Hepatocyte (in vitro differentiated cells): ENCODE measurements around the gene MTA1.

ENCODE experiments used
- EZH2 ChIP-seq: fragments of 200-600 bp; sonication (generic); IDR thresholded peaks from 2 replicates; pipeline ENCODE4 v1.6.1; 2016; ENCODE audit warnings: antibody characterized with exemption, mild to moderate bottlenecking, borderline replicate concordance
- TF ChIP-seq, protein P1 (sequence below): fragments of 200-600 bp; sonication (generic); IDR thresholded peaks from 2 replicates; pipeline ENCODE4 v1.5.1; 2016; ENCODE audit warnings: antibody characterized with exemption, mild to moderate bottlenecking; ENCODE audit not compliant: poor library complexity

DNA sequence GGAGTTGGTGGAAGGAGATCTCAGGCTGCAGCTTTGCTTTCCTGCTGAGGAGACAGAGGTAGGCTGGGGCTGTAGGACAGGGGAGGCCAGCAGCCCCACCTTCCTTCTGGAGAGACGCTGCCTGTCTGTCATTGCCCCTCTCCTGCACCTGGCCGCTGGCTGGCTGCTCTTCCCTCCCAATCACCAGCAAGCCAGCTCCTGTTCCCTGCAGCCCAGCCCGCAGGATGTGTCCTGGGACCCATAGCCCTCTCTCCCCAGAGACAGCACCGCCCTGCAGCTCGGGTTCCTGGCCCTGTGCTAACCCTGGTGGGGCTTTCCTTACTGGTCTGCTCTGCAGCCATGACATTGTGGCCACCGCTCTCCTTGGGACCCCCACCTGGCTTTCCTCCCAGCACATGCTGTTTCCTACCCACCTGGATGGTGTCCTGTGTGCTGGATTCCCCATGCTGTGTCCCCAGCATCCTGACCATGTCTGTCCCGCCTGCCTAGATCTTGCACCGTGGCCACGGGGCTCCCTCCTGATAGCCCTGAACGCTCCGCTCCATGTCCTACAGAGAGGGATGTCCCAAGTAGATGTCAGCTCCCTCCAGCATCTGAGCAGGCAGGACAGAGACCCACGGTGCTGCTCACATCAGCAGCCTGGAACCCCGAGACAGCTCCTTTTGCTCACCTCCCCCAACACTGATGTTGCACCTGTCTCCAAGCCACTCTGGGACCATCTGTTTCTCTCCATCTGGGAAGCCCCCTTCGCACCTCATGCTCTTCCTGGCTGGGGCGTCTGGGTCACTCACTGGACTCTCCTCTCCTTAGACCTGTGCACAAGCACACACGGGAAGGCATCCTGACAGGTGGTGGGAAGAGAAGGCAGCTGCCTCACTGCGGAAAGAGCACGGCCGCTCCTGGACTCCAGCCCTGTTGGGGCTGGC, 1.1 kb upstream of the MTA1 start:
- no peak for TF ChIP-seq EZH2
- TF ChIP-seq, protein P1, sequence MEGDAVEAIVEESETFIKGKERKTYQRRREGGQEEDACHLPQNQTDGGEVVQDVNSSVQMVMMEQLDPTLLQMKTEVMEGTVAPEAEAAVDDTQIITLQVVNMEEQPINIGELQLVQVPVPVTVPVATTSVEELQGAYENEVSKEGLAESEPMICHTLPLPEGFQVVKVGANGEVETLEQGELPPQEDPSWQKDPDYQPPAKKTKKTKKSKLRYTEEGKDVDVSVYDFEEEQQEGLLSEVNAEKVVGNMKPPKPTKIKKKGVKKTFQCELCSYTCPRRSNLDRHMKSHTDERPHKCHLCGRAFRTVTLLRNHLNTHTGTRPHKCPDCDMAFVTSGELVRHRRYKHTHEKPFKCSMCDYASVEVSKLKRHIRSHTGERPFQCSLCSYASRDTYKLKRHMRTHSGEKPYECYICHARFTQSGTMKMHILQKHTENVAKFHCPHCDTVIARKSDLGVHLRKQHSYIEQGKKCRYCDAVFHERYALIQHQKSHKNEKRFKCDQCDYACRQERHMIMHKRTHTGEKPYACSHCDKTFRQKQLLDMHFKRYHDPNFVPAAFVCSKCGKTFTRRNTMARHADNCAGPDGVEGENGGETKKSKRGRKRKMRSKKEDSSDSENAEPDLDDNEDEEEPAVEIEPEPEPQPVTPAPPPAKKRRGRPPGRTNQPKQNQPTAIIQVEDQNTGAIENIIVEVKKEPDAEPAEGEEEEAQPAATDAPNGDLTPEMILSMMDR = no peak
